ENCODE measurements around the gene UXT. TPM values are rescaled to one million over a fixed set of nuclear protein-coding genes. Genes with fewer than 3 reads are reported as not detected.
A peak's percentile ranks its signal among the peaks of the same experiment; 100 is the strongest.

The UXT gene
- total and polyA plus RNA-seq, 4 donors: 58.0 to 153 (median 120) TPM

GRCh38 chrX:47651043-47651905, 7.7 kb downstream of the UXT start:
- Histone ChIP-seq H3K4me1 (ENCODE audit: control insufficient read depth in 5 of 5, insufficient read depth in 5 of 5, low read length in 5 of 5) (peaks cover 5 to 20% (median 5%) of the 10 kb centered on the region in 5 donors), H3K36me3 (ENCODE audit: control insufficient read depth in 4 of 4, insufficient read depth in 4 of 4, low read length in 4 of 4) (peaks cover 2 to 8% (median 3%) of the 10 kb centered on the region in 4 donors), H3K9me3 (ENCODE audit: control insufficient read depth in 4 of 4, insufficient read depth in 3 of 4, low read length in 3 of 4) (peaks cover 0 to 5% (median 0%) of the 10 kb centered on the region in 4 donors), H3K9ac (ENCODE audit: insufficient read depth in 1 of 2, low read length in 2 of 2) (peak overlapping the region; percentile 43 to 71), H3K4me3 (no peak overlapping the region), H3K27me3 (ENCODE audit: control insufficient read depth in 3 of 3, insufficient read depth in 3 of 3, low read length in 2 of 3) (no peaks in the 10 kb centered on the region), H3K27ac (ENCODE audit: low read depth in 1 of 2, low read length in 1 of 2) (peak overlapping the region; percentile 76 to 90)
- TF ChIP-seq CTCF (IDR thresholded peaks at IDR 0.05; ENCODE audit: control extremely low read depth, extremely low read depth): no peak
- ATAC-seq (ENCODE audit: insufficient read depth, low FRiP score) (no peak), DNase-seq (no peak)
- 15 to 43% methylated on average over 19 of the region's 19 CpGs for WGBS, 2 donors

GRCh38 chrX:47650164-47651042, 8.6 kb downstream of the UXT start, which contains the start of gene ELK1:
Gene ELK1 (minus strand): TSS chrX:47650563. CDS start chrX:47641441, 9,122 bp downstream.
- no peak for TF ChIP-seq CTCF (IDR thresholded peaks at IDR 0.05; ENCODE audit: control extremely low read depth, extremely low read depth)
- Histone ChIP-seq H3K27ac (ENCODE audit: low read depth in 1 of 2, low read length in 1 of 2) (peak within 1 kb of the TSS; percentile 80 to 90), H3K9me3 (ENCODE audit: control insufficient read depth in 4 of 4, insufficient read depth in 3 of 4, low read length in 3 of 4) (peaks cover 0 to 5% (median 0%) of the 10 kb centered on the region in 4 donors), H3K4me3 (peak within 1 kb of the TSS; percentile 43), H3K36me3 (ENCODE audit: control insufficient read depth in 4 of 4, insufficient read depth in 4 of 4, low read length in 4 of 4) (peaks cover 0 to 8% (median 3%) of the 10 kb centered on the region in 4 donors), H3K9ac (ENCODE audit: insufficient read depth in 1 of 2, low read length in 2 of 2) (peak within 1 kb of the TSS; percentile 71 to 81), H3K27me3 (ENCODE audit: control insufficient read depth in 3 of 3, insufficient read depth in 3 of 3, low read length in 2 of 3) (no peaks in the 10 kb centered on the region), H3K4me1 (ENCODE audit: control insufficient read depth in 5 of 5, insufficient read depth in 5 of 5, low read length in 5 of 5) (peaks cover 5 to 20% (median 5%) of the 10 kb centered on the region in 5 donors)
- WGBS, 2 donors: 1 to 42% methylated on average over 22 to 65 of the region's 65 CpGs
- ATAC-seq (ENCODE audit: insufficient read depth, low FRiP score) (peak; percentile 91), DNase-seq (peak; percentile 98 to 99 (median 98))

- no peak for ATAC-seq (ENCODE audit: insufficient read depth, low FRiP score)
- Histone ChIP-seq H3K4me1 (ENCODE audit: control insufficient read depth in 5 of 5, insufficient read depth in 5 of 5, low read length in 5 of 5) (peaks cover 5 to 20% (median 5%) of the 10 kb centered on the region in 5 donors), H3K27ac (ENCODE audit: low read depth in 1 of 2, low read length in 1 of 2) (peak overlapping the region in 1 of 2 donors; percentile 80), H3K4me3 (peak overlapping the region; percentile 43), H3K36me3 (ENCODE audit: control insufficient read depth in 4 of 4, insufficient read depth in 4 of 4, low read length in 4 of 4) (peaks cover 0 to 8% (median 3%) of the 10 kb centered on the region in 4 donors), H3K27me3 (ENCODE audit: control insufficient read depth in 3 of 3, insufficient read depth in 3 of 3, low read length in 2 of 3) (no peaks in the 10 kb centered on the region), H3K9ac (ENCODE audit: insufficient read depth in 1 of 2, low read length in 2 of 2) (peak overlapping the region in 1 of 2 donors; percentile 65), H3K9me3 (ENCODE audit: control insufficient read depth in 4 of 4, insufficient read depth in 3 of 4, low read length in 3 of 4) (peaks cover 0 to 5% (median 0%) of the 10 kb centered on the region in 4 donors)
- no peak for TF ChIP-seq CTCF (IDR thresholded peaks at IDR 0.05; ENCODE audit: control extremely low read depth, extremely low read depth)
- no peak for DNase-seq
- WGBS, 2 donors: 2 to 40% methylated on average over 10 to 11 of the region's 11 CpGs
Observed at GRCh38 chrX:47649781-47650163, 9.2 kb downstream of the UXT start.
